Parathyroid adenoma (tissue), 2 donors: ENCODE measurements around the gene DISC1.

Experiments used
- H2AFZ ChIP-seq: fragments of 300-600 bp; sonication (generic); one replicate; pipeline ENCODE4 v1.7.0; 2017; ENCODE audit warnings: antibody characterized with exemption, mild to moderate bottlenecking
- H3K27ac ChIP-seq: fragments of 300-600 bp; sonication (generic); one replicate; pipeline ENCODE4 v1.7.0; 2017
- H3K27me3 ChIP-seq: fragments of 300-600 bp; sonication (generic); one replicate; pipeline ENCODE4 v1.7.0; 2017; ENCODE audit warnings: low read length; ENCODE audit not compliant: control insufficient read depth, insufficient read depth
- H3K36me3 ChIP-seq: fragments of 300-600 bp; sonication (generic); one replicate; pipeline ENCODE4 v1.7.0; 2017; ENCODE audit warnings: low read length; ENCODE audit not compliant: control insufficient read depth, insufficient read depth
- H3K4me1 ChIP-seq: fragments of 300-600 bp; sonication (generic); one replicate; pipeline ENCODE4 v1.7.0; 2017; ENCODE audit warnings: control low read depth
- H3K4me2 ChIP-seq: fragments of 300-600 bp; sonication (generic); one replicate; pipeline ENCODE4 v1.7.0; 2017; ENCODE audit warnings: low read length
- H3K4me3 ChIP-seq: fragments of 300-600 bp; sonication (generic); one replicate; pipeline ENCODE4 v1.7.0; 2017; ENCODE audit warnings: low read depth, low read length
- H3K79me2 ChIP-seq: fragments of 300-600 bp; sonication (generic); one replicate; pipeline ENCODE4 v1.7.0; 2017; ENCODE audit warnings: control low read depth
- H3K9ac ChIP-seq: fragments of 300-600 bp; sonication (generic); one replicate; pipeline ENCODE4 v1.7.0; 2017; ENCODE audit warnings: mild to moderate bottlenecking
- H3K9me3 ChIP-seq: fragments of 300-600 bp; sonication (generic); one replicate; pipeline ENCODE4 v1.7.0; 2017; ENCODE audit warnings: low read length; ENCODE audit not compliant: control insufficient read depth
- CTCF ChIP-seq: fragments of 300-600 bp; sonication (generic); IDR thresholded peaks from one replicate; pipeline ENCODE4 v1.7.0; 2017; ENCODE audit warnings: antibody characterized with exemption, mild to moderate bottlenecking
- donor health status: primary hyperparathyroidism.

The DISC1 gene

GRCh38 chr1:231921646-231922345 is 295.2 kb downstream of the DISC1 start:
- Histone ChIP-seq H3K4me3 (no peak overlapping the region), H3K9me3 (no peaks in the 10 kb centered on the region), H3K27ac (no peak overlapping the region), H3K4me2 (no peak overlapping the region), H3K36me3 (no peaks in the 10 kb centered on the region), H3K9ac (no peak overlapping the region), H3K4me1 (no peaks in the 10 kb centered on the region), H3K79me2 (no peaks in the 10 kb centered on the region), H2AFZ (no peak overlapping the region), H3K27me3 (no peaks in the 10 kb centered on the region)
- no peak for TF ChIP-seq CTCF

GRCh38 chr1:231923491-231924041 is 297.0 kb downstream of the DISC1 start:
- Histone ChIP-seq H3K79me2 (no peaks in the 10 kb centered on the region), H3K9ac (no peak overlapping the region), H3K27ac (no peak overlapping the region), H2AFZ (no peak overlapping the region), H3K4me1 (no peaks in the 10 kb centered on the region), H3K36me3 (no peaks in the 10 kb centered on the region), H3K9me3 (no peaks in the 10 kb centered on the region), H3K4me2 (no peak overlapping the region), H3K4me3 (no peak overlapping the region), H3K27me3 (no peaks in the 10 kb centered on the region)
- TF ChIP-seq CTCF: no peak

- Histone ChIP-seq H3K9me3 (no peaks in the 10 kb centered on the region), H2AFZ (no peak overlapping the region), H3K27me3 (no peaks in the 10 kb centered on the region), H3K9ac (no peak overlapping the region), H3K4me3 (no peak overlapping the region), H3K36me3 (no peaks in the 10 kb centered on the region), H3K79me2 (no peaks in the 10 kb centered on the region), H3K4me1 (no peaks in the 10 kb centered on the region), H3K4me2 (no peak overlapping the region), H3K27ac (no peak overlapping the region)
- TF ChIP-seq CTCF: no peak
Measured at GRCh38 chr1:231924180-231924579, 297.6 kb downstream of the DISC1 start.

- H3K27ac ChIP-seq: no peak overlapping the region
- H3K79me2 ChIP-seq: no peaks in the 10 kb centered on the region
- no peak overlapping the region for H2AFZ ChIP-seq
- H3K9me3 ChIP-seq: no peaks in the 10 kb centered on the region
- no peaks in the 10 kb centered on the region for H3K27me3 ChIP-seq
- no peaks in the 10 kb centered on the region for H3K4me1 ChIP-seq
- no peak overlapping the region for H3K9ac ChIP-seq
- no peaks in the 10 kb centered on the region for H3K36me3 ChIP-seq
- H3K4me3 ChIP-seq: no peak overlapping the region
- TF ChIP-seq CTCF: no peak
- H3K4me2 ChIP-seq: no peak overlapping the region
Measured at GRCh38 chr1:231925864-231926263, 299.3 kb downstream of the DISC1 start.

GRCh38 chr1:231926340-231926739 is 299.8 kb downstream of the DISC1 start:
- no peak overlapping the region for H3K27ac ChIP-seq

More at GRCh38 chr1:231926340-231926739, 299.8 kb downstream of the DISC1 start:
- Histone ChIP-seq H3K9me3 (no peaks in the 10 kb centered on the region), H3K4me2 (no peak overlapping the region), H3K9ac (no peak overlapping the region), H3K79me2 (no peaks in the 10 kb centered on the region), H3K27me3 (no peaks in the 10 kb centered on the region), H3K36me3 (no peaks in the 10 kb centered on the region), H3K4me1 (no peaks in the 10 kb centered on the region), H2AFZ (no peak overlapping the region), H3K4me3 (no peak overlapping the region)
- TF ChIP-seq CTCF: no peak
